ENCODE data around the gene CNPY1.

- TF ChIP-seq, protein P1, sequence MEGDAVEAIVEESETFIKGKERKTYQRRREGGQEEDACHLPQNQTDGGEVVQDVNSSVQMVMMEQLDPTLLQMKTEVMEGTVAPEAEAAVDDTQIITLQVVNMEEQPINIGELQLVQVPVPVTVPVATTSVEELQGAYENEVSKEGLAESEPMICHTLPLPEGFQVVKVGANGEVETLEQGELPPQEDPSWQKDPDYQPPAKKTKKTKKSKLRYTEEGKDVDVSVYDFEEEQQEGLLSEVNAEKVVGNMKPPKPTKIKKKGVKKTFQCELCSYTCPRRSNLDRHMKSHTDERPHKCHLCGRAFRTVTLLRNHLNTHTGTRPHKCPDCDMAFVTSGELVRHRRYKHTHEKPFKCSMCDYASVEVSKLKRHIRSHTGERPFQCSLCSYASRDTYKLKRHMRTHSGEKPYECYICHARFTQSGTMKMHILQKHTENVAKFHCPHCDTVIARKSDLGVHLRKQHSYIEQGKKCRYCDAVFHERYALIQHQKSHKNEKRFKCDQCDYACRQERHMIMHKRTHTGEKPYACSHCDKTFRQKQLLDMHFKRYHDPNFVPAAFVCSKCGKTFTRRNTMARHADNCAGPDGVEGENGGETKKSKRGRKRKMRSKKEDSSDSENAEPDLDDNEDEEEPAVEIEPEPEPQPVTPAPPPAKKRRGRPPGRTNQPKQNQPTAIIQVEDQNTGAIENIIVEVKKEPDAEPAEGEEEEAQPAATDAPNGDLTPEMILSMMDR (IDR thresholded peaks at IDR 0.05): no peak
- TF ChIP-seq EZH2 (IDR thresholded peaks at IDR 0.05; ENCODE audit: borderline replicate concordance, insufficient read depth, low read depth, low read length, poor library complexity, severe bottlenecking): no peak
Measured at GRCh38 chr7:155516466-155516865, 29.9 kb downstream of the CNPY1 start.
